Measurements from ENCODE around the gene TMEM259.
"Not testable (repeated sequence)": the region's sequence is repeated elsewhere in the genome, so short reads cannot be mapped to it uniquely, and the experiment has no call there.

Gene TMEM259

GRCh38 chr19:1035998-1036621 lies 15.2 kb upstream of the TMEM259 start:
- no peaks in the 10 kb centered on the region for H3K27me3 ChIP-seq (ENCODE audit: control insufficient read depth in 1 of 2, insufficient read depth in 2 of 2, low read length in 2 of 2)
- H3K4me3 ChIP-seq (ENCODE audit: low read length in 2 of 2) = no peak overlapping the region
- peaks cover 17 to 22% of the 10 kb centered on the region in 2 donors for H3K36me3 ChIP-seq (ENCODE audit: control insufficient read depth in 2 of 2, insufficient read depth in 2 of 2, low read length in 2 of 2)
- no peak overlapping the region for H3K9ac ChIP-seq (ENCODE audit: low read length in 2 of 2)
- H3K4me1 ChIP-seq (ENCODE audit: control insufficient read depth, insufficient read depth, low read length) = peaks cover 24% of the 10 kb centered on the region
- H3K9me3 ChIP-seq (ENCODE audit: control insufficient read depth in 2 of 2, low read length in 2 of 2) = no peaks in the 10 kb centered on the region
- H3K27ac ChIP-seq (ENCODE audit: low read length) = no peak overlapping the region

GRCh38 chr19:1032264-1032867 lies 11.4 kb upstream of the TMEM259 start:
- Histone ChIP-seq H3K4me1 (ENCODE audit: control insufficient read depth, insufficient read depth, low read length) (peaks cover 22% of the 10 kb centered on the region), H3K9me3 (ENCODE audit: control insufficient read depth in 2 of 2, low read length in 2 of 2) (no peaks in the 10 kb centered on the region), H3K9ac (ENCODE audit: low read length in 2 of 2) (no peak overlapping the region), H3K4me3 (ENCODE audit: low read length in 2 of 2) (no peak overlapping the region), H3K27ac (ENCODE audit: low read length) (no peak overlapping the region), H3K27me3 (ENCODE audit: control insufficient read depth in 1 of 2, insufficient read depth in 2 of 2, low read length in 2 of 2) (no peaks in the 10 kb centered on the region), H3K36me3 (ENCODE audit: control insufficient read depth in 2 of 2, insufficient read depth in 2 of 2, low read length in 2 of 2) (peaks cover 19 to 20% of the 10 kb centered on the region in 2 donors)

- Histone ChIP-seq H3K27ac (ENCODE audit: low read length) (peak overlapping the region; percentile 98), H3K27me3 (ENCODE audit: control insufficient read depth in 1 of 2, insufficient read depth in 2 of 2, low read length in 2 of 2) (no peaks in the 10 kb centered on the region), H3K4me1 (ENCODE audit: control insufficient read depth, insufficient read depth, low read length) (peaks cover 32% of the 10 kb centered on the region), H3K36me3 (ENCODE audit: control insufficient read depth in 2 of 2, insufficient read depth in 2 of 2, low read length in 2 of 2) (peaks cover 12 to 13% of the 10 kb centered on the region in 2 donors), H3K4me3 (ENCODE audit: low read length in 2 of 2) (peak overlapping the region; percentile 93 to 94), H3K9me3 (ENCODE audit: control insufficient read depth in 2 of 2, low read length in 2 of 2) (no peaks in the 10 kb centered on the region), H3K9ac (ENCODE audit: low read length in 2 of 2) (peak overlapping the region; percentile 58 to 99)
Observed at GRCh38 chr19:1028062-1028926, 7.4 kb upstream of the TMEM259 start.

- Histone ChIP-seq H3K9me3 (ENCODE audit: control insufficient read depth in 2 of 2, low read length in 2 of 2) (no peaks in the 10 kb centered on the region), H3K9ac (ENCODE audit: low read length in 2 of 2) (peak overlapping the region; percentile 95 to 99), H3K27ac (ENCODE audit: low read length) (peak overlapping the region; percentile 98)
Observed at GRCh38 chr19:1027650-1028061, 6.7 kb upstream of the TMEM259 start.

GRCh38 chr19:1026783-1027649 lies 6.1 kb upstream of the TMEM259 start:
- peaks cover 31% of the 10 kb centered on the region for H3K4me1 ChIP-seq (ENCODE audit: control insufficient read depth, insufficient read depth, low read length)
- H3K27ac ChIP-seq (ENCODE audit: low read length) = peak overlapping the region; percentile 98
- no peaks in the 10 kb centered on the region for H3K27me3 ChIP-seq (ENCODE audit: control insufficient read depth in 1 of 2, insufficient read depth in 2 of 2, low read length in 2 of 2)
- H3K4me3 ChIP-seq (ENCODE audit: low read length in 2 of 2) = peak overlapping the region; percentile 93 to 94
- peaks cover 3% of the 10 kb centered on the region in 2 donors for H3K36me3 ChIP-seq (ENCODE audit: control insufficient read depth in 2 of 2, insufficient read depth in 2 of 2, low read length in 2 of 2)
- peak overlapping the region; percentile 95 to 99 for H3K9ac ChIP-seq (ENCODE audit: low read length in 2 of 2)
- no peaks in the 10 kb centered on the region for H3K9me3 ChIP-seq (ENCODE audit: control insufficient read depth in 2 of 2, low read length in 2 of 2)

More at GRCh38 chr19:1027650-1028061, 6.7 kb upstream of the TMEM259 start:
- Histone ChIP-seq H3K4me3 (ENCODE audit: low read length in 2 of 2) (peak overlapping the region; percentile 93 to 94), H3K4me1 (ENCODE audit: control insufficient read depth, insufficient read depth, low read length) (peaks cover 32% of the 10 kb centered on the region), H3K36me3 (ENCODE audit: control insufficient read depth in 2 of 2, insufficient read depth in 2 of 2, low read length in 2 of 2) (peaks cover 8 to 9% of the 10 kb centered on the region in 2 donors), H3K27me3 (ENCODE audit: control insufficient read depth in 1 of 2, insufficient read depth in 2 of 2, low read length in 2 of 2) (no peaks in the 10 kb centered on the region)

- no peaks in the 10 kb centered on the region for H3K9me3 ChIP-seq (ENCODE audit: control insufficient read depth in 2 of 2, low read length in 2 of 2)
- H3K27ac ChIP-seq (ENCODE audit: low read length) = peak within 1 kb of the TSS; percentile 98
- peak within 1 kb of the TSS; percentile 95 to 99 for H3K9ac ChIP-seq (ENCODE audit: low read length in 2 of 2)
- H3K36me3 ChIP-seq (ENCODE audit: control insufficient read depth in 2 of 2, insufficient read depth in 2 of 2, low read length in 2 of 2) = peaks cover 0 to 3% of the 10 kb centered on the region in 2 donors
- peaks cover 36% of the 10 kb centered on the region for H3K4me1 ChIP-seq (ENCODE audit: control insufficient read depth, insufficient read depth, low read length)
- H3K27me3 ChIP-seq (ENCODE audit: control insufficient read depth in 1 of 2, insufficient read depth in 2 of 2, low read length in 2 of 2) = no peaks in the 10 kb centered on the region
- peak within 1 kb of the TSS; percentile 93 to 94 for H3K4me3 ChIP-seq (ENCODE audit: low read length in 2 of 2)
Observed at GRCh38 chr19:1025960-1026782, 5.2 kb upstream of the TMEM259 start, which contains the start of gene CNN2. TSS of gene CNN2 (plus strand) at chr19:1026608. CDS start at chr19:1026662, 54 bp downstream.

- H3K27ac ChIP-seq (ENCODE audit: low read length); H3K36me3 ChIP-seq (ENCODE audit: control insufficient read depth in 2 of 2, insufficient read depth in 2 of 2, low read length in 2 of 2); H3K9ac ChIP-seq (ENCODE audit: low read length in 2 of 2); H3K9me3 ChIP-seq (ENCODE audit: control insufficient read depth in 2 of 2, low read length in 2 of 2); H3K27me3 ChIP-seq (ENCODE audit: control insufficient read depth in 1 of 2, insufficient read depth in 2 of 2, low read length in 2 of 2); H3K4me3 ChIP-seq (ENCODE audit: low read length in 2 of 2): not testable (repeated sequence)
- peaks cover 31% of the 10 kb centered on the region for H3K4me1 ChIP-seq (ENCODE audit: control insufficient read depth, insufficient read depth, low read length)
Observed at GRCh38 chr19:1025080-1025479, 4.2 kb upstream of the TMEM259 start.

- not testable (repeated sequence) for H3K27me3 ChIP-seq (ENCODE audit: control insufficient read depth in 1 of 2, insufficient read depth in 2 of 2, low read length in 2 of 2); H3K9ac ChIP-seq (ENCODE audit: low read length in 2 of 2); H3K4me3 ChIP-seq (ENCODE audit: low read length in 2 of 2); H3K9me3 ChIP-seq (ENCODE audit: control insufficient read depth in 2 of 2, low read length in 2 of 2); H3K27ac ChIP-seq (ENCODE audit: low read length); H3K36me3 ChIP-seq (ENCODE audit: control insufficient read depth in 2 of 2, insufficient read depth in 2 of 2, low read length in 2 of 2)
- peaks cover 39% of the 10 kb centered on the region for H3K4me1 ChIP-seq (ENCODE audit: control insufficient read depth, insufficient read depth, low read length)
Observed at GRCh38 chr19:1023883-1024188, 2.9 kb upstream of the TMEM259 start.

GRCh38 chr19:1019980-1020867 lies 699 bp downstream of the TMEM259 start:
- Histone ChIP-seq H3K4me1 (ENCODE audit: control insufficient read depth, insufficient read depth, low read length) (peaks cover 60% of the 10 kb centered on the region), H3K36me3 (ENCODE audit: control insufficient read depth in 2 of 2, insufficient read depth in 2 of 2, low read length in 2 of 2) (no peaks in the 10 kb centered on the region), H3K9ac (ENCODE audit: low read length in 2 of 2) (peak overlapping the region; percentile 76 to 83), H3K27ac (ENCODE audit: low read length) (peak overlapping the region; percentile 97), H3K27me3 (ENCODE audit: control insufficient read depth in 1 of 2, insufficient read depth in 2 of 2, low read length in 2 of 2) (no peaks in the 10 kb centered on the region), H3K9me3 (ENCODE audit: control insufficient read depth in 2 of 2, low read length in 2 of 2) (no peaks in the 10 kb centered on the region), H3K4me3 (ENCODE audit: low read length in 2 of 2) (peak overlapping the region; percentile 94)
